Breast epithelium (tissue), 4 donors: Measurements from ENCODE around the gene IQCE. TPM values are rescaled to one million over a fixed set of nuclear protein-coding genes. Genes with fewer than 3 reads are reported as not detected.

Experiments used
- DNase-seq, 2 donors: peaks; one replicate each; pipeline ENCODE4 v3.0.0-alpha.2; 2019; ENCODE audit warnings: low spot score in 2 of 2
- H3K27ac ChIP-seq, 2 donors: fragments of 200-600 bp; sonication (generic) in 1 of 2; one replicate each; pipeline ENCODE4 v1.5.1; 2016 to 2019; ENCODE audit warnings: mild to moderate bottlenecking in 1 of 2
- H3K27me3 ChIP-seq, 2 donors: fragments of 200-600 bp; sonication (generic) in 1 of 2; one replicate each; pipeline versions ENCODE4 v1.5.1 to v1.6.0; 2017 to 2019; ENCODE audit warnings: control low read depth in 1 of 2, mild to moderate bottlenecking in 1 of 2
- H3K36me3 ChIP-seq: fragments of 200-600 bp; one replicate; pipeline ENCODE4 v1.5.1; 2019
- H3K4me1 ChIP-seq, 2 donors: fragments of 200-600 bp; sonication (generic); one replicate each; pipeline ENCODE4 v1.5.1; 2016 to 2019; ENCODE audit warnings: control low read depth in 1 of 2
- H3K4me3 ChIP-seq, 3 donors: fragments of 200-600 bp; sonication (generic); 1 replicate in 2 of 3; 2 replicates in 1 of 3; pipeline ENCODE4 v1.5.1; 2016 to 2019; ENCODE audit warnings: mild to moderate bottlenecking in 3 of 3, moderate library complexity in 2 of 3
- H3K9me3 ChIP-seq, 2 donors: fragments of 200-600 bp; sonication (generic) in 1 of 2; one replicate each; pipeline ENCODE4 v1.5.1; 2016 to 2019; ENCODE audit warnings: control low read depth in 1 of 2
- POLR2A ChIP-seq: fragments of 450-650 bp; IDR thresholded peaks from one replicate; pipeline ENCODE4 v1.6.1; 2016; ENCODE audit warnings: antibody characterized with exemption, mild to moderate bottlenecking, moderate library complexity
- POLR2AphosphoS5 ChIP-seq, 3 donors: sonication (generic); formaldehyde crosslinking; IDR thresholded peaks; one replicate each; pipeline ENCODE4 v1.6.1; 2017; ENCODE audit warnings: antibody characterized with exemption in 3 of 3
- intact Hi-C: fragments of 100-400 bp; cut with DNase I; formaldehyde crosslinking; loops from one replicate; pipeline ENCODE4 v1.15.1; 2023; ENCODE audit warnings: low total_unique reads
- total RNA-seq, 3 donors: library from RNA; depleted of rRNA; stranded (reverse); fragments of >200 nt; gene quantifications; one replicate each; pipeline ENCODE4 v1.1.0, GENCODE V29; 2016
- TF ChIP-seq, protein P1 (sequence below), 3 donors: fragments of 450-650 bp; IDR thresholded peaks; one replicate each; pipeline ENCODE4 v1.5.1; 2016 to 2017; ENCODE audit warnings: antibody characterized with exemption in 3 of 3, mild to moderate bottlenecking in 3 of 3, moderate library complexity in 3 of 3

Gene IQCE, protein sequence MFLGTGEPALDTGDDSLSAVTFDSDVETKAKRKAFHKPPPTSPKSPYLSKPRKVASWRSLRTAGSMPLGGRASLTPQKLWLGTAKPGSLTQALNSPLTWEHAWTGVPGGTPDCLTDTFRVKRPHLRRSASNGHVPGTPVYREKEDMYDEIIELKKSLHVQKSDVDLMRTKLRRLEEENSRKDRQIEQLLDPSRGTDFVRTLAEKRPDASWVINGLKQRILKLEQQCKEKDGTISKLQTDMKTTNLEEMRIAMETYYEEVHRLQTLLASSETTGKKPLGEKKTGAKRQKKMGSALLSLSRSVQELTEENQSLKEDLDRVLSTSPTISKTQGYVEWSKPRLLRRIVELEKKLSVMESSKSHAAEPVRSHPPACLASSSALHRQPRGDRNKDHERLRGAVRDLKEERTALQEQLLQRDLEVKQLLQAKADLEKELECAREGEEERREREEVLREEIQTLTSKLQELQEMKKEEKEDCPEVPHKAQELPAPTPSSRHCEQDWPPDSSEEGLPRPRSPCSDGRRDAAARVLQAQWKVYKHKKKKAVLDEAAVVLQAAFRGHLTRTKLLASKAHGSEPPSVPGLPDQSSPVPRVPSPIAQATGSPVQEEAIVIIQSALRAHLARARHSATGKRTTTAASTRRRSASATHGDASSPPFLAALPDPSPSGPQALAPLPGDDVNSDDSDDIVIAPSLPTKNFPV
- 10 to 100 TPM; 13.4 to 22.7 (median 13.8) TPM for total RNA-seq

DNA sequence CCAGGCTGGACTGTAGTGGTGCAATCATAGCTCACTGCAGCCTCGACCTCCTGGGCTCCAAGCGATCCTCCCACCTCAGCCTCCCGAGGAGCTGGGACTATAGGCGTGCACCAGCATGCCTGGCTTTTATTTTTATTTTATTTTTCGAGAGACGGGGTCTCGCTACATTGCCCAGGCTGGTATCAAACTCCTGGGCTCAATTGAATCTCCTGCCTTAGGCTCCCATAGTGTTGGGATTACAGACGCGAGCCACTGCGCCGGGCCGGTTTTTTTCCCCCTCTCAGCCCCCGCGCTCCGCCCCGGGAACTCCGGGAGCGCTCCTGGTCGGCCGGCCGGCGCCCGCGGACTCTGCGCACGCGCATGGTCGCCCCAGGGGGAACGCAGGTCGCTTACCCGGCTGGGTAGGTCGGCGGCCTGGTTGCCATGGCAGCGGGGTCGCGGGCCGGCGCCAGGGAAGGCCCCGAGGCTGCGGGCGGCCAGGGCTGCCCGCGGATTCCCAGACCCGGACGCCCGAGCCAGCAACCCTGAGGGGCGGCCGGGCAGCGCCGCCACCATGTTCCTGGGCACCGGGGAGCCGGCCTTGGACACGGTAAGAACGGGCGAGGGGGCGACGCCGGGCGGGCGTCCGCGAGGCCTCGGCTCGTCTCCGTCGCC is at the start of gene IQCE:
Gene IQCE (plus strand): TSS at position 351 of the 654 bp plus-strand sequence. CDS start 203 bp downstream, at position 554.
- intact Hi-C loops = no loop called here

DNA sequence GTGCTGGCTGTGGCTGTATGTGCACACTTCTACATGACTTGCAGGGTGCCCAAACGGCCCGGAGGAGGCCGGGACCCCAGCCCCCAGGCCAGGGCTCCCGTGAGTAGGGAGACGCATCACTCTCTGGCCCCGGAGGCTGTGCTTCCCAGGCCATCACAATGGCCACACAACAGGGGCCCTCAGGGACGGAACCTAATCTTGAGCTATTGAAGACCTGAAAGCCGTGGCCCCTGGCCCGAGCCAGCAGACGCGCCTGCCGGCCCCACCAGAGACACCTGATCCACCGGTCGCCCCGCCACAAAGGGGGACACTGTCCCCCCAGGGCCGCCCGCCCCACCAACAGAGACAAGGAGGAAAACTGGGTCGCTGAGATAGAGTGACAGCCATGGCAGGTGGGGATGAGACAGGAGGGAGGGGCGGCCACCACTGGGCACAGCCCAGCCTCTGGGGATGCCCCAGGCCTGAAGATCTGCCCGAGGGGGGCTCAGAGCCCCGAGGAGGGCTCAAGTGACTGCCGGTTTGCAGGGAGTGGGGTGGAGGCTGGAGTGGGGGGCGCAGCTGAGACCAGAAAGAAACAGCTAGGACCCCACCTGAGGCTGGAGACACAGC is 49.4 kb upstream of the IQCE start:
- TF ChIP-seq, protein P1, sequence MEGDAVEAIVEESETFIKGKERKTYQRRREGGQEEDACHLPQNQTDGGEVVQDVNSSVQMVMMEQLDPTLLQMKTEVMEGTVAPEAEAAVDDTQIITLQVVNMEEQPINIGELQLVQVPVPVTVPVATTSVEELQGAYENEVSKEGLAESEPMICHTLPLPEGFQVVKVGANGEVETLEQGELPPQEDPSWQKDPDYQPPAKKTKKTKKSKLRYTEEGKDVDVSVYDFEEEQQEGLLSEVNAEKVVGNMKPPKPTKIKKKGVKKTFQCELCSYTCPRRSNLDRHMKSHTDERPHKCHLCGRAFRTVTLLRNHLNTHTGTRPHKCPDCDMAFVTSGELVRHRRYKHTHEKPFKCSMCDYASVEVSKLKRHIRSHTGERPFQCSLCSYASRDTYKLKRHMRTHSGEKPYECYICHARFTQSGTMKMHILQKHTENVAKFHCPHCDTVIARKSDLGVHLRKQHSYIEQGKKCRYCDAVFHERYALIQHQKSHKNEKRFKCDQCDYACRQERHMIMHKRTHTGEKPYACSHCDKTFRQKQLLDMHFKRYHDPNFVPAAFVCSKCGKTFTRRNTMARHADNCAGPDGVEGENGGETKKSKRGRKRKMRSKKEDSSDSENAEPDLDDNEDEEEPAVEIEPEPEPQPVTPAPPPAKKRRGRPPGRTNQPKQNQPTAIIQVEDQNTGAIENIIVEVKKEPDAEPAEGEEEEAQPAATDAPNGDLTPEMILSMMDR (IDR thresholded peaks at IDR 0.05) = no peak
- no peak for TF ChIP-seq POLR2AphosphoS5 (IDR thresholded peaks at IDR 0.05)
- TF ChIP-seq POLR2A = no peak
- H3K9me3 ChIP-seq = no peaks in the 10 kb centered on the region
- H3K27me3 ChIP-seq = no peaks in the 10 kb centered on the region
- intact Hi-C loops = no loop called here
- H3K4me3 ChIP-seq = peak overlapping the region in 1 of 3 donors; percentile 52
- H3K4me1 ChIP-seq = peaks cover 24 to 30% of the 10 kb centered on the region in 2 donors
- no peaks in the 10 kb centered on the region for H3K36me3 ChIP-seq
- peak overlapping the region; percentile 72 to 87 for H3K27ac ChIP-seq
- no peak for DNase-seq

More for the DNA sequence above, at the start of gene IQCE:
- Histone ChIP-seq H3K9me3 (no peaks in the 10 kb centered on the region), H3K4me1 (peaks cover 0 to 3% of the 10 kb centered on the region in 2 donors), H3K36me3 (no peaks in the 10 kb centered on the region), H3K27me3 (no peaks in the 10 kb centered on the region), H3K4me3 (peak within 1 kb of the TSS; percentile 89 to 90 (median 90)), H3K27ac (peak within 1 kb of the TSS; percentile 71 to 81)
- peak in 1 of 3 donors; percentile 42 for TF ChIP-seq POLR2AphosphoS5 (IDR thresholded peaks at IDR 0.05)
- TF ChIP-seq, protein P1 (IDR thresholded peaks at IDR 0.05) = no peak
- DNase-seq = peak; percentile 76 to 94

DNA sequence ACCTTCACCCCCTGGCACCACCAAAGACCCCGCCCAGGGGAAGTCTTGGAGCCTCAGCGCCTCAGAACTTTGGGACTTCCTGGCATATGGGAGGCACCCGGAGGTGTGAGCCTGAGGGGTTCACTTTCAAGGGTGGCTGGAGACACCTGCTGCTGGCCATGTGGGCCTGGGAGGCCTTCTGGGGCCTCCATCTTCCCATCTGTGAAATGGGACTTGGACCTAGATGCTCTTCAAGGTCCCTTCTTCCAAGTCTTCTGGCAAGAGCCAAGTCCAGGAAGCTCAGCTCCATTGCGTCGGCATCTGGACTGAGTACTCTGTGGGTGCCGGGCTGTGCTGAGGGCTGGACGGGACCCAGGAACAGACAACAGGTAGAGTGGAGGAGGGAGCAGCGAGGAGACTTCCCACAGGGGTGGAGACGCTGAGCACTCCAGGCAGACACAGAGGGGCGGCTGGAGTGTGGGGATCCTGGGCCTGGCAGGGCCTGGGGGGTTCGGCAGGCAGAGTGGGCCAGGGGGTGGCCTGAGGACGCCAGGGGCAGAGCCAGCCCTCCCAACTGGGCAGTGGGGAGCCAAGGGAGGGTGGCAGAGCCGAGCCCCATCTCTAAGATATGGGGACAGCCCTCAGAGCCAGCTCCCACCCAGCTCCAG is 48.5 kb upstream of the IQCE start:
- Histone ChIP-seq H3K27ac (peak overlapping the region in 1 of 2 donors; percentile 80), H3K4me1 (peaks cover 24 to 30% of the 10 kb centered on the region in 2 donors)

DNA sequence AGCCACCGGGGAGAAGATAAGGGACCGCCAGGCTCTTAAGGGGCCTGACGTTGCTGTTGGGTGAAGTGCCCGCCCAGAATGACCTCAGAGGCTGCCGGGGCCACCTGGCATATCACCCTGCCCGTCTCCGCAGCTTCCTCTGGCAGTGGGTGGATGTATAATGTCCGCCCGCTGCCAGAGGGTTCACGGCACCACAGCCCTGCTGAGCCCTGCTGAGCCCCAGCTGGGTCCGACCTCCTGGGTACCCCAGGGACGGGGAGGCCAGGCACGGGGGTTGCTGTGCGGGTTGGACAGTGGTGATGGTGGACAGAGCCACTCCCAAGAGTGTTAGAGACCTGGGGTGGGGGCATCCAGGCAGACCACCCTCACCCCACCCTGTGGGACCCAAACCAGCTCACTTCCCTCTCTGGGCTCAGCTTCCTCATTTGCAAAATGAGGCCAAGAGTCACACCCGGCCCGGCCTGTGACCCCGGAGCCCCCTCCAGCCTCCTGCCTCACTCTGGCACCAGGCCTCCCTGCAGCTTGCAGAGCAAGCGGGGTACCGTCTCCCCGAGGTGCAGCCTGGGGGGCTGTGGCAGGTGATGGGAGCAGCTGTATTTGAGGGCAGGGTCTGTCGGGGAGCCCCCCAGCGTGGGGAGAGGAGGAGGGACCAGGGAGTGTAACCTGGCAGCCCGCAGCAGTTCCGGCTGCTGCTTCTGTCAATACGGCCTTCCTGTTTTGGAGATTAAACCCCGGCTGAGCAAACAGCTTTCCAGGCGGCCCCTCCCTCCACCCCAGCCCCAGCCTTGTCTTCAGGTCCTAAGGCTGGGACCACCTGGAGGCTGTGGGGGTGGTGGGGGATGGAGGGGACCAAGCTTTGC is 47.6 kb upstream of the IQCE start:
- TF ChIP-seq POLR2AphosphoS5 (IDR thresholded peaks at IDR 0.05) (no peak), POLR2A (no peak)
- TF ChIP-seq, protein P1 (IDR thresholded peaks at IDR 0.05) = no peak
- no peak for DNase-seq
- Histone ChIP-seq H3K27me3 (no peaks in the 10 kb centered on the region), H3K9me3 (no peaks in the 10 kb centered on the region), H3K36me3 (no peaks in the 10 kb centered on the region), H3K27ac (peak overlapping the region; percentile 21 to 80), H3K4me1 (peaks cover 24 to 30% of the 10 kb centered on the region in 2 donors), H3K4me3 (peak overlapping the region in 1 of 3 donors; percentile 20)
- intact Hi-C loops = no loop called here

More for the DNA sequence above, 48.5 kb upstream of the IQCE start:
- Histone ChIP-seq H3K4me3 (no peak overlapping the region), H3K27me3 (no peaks in the 10 kb centered on the region), H3K36me3 (no peaks in the 10 kb centered on the region), H3K9me3 (no peaks in the 10 kb centered on the region)
- no peak for TF ChIP-seq POLR2A
- no peak for TF ChIP-seq POLR2AphosphoS5 (IDR thresholded peaks at IDR 0.05)
- TF ChIP-seq, protein P1 (IDR thresholded peaks at IDR 0.05) = no peak
- no peak for DNase-seq
- intact Hi-C loops = no loop called here
